Raji (cell line): ENCODE results near the gene TMEM135.

Experiments used
- POLR2A ChIP-seq: IDR thresholded peaks from 2 replicates; pipeline ENCODE4 v1.6.1; 2011; ENCODE audit warnings: low read depth, low read length, control low read depth; ENCODE audit not compliant: insufficient read depth

TMEM135 gene

GRCh38 chr11:87110443-87111131, 72.9 kb downstream of the TMEM135 start:
- no peak for TF ChIP-seq POLR2A

DNA sequence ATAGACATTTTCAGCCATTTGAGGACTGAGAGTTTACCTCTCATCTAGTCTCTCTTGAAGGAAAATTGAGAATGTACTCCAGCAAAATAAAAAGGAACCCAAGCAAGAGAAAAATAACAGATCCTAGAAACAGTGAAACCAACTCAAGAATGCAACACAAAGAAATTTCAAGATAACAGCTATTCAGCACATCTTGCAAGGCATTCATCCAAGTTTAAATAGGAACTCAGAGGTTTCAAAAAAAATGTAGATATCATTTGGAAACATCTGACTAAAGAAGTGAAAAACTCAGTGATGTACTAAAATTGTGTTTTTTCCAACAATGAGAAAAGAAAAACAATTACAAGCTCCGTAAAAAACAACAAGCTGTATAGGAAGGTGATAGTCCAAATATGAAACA, 76.4 kb downstream of the TMEM135 start:
- no peak for TF ChIP-seq POLR2A

DNA sequence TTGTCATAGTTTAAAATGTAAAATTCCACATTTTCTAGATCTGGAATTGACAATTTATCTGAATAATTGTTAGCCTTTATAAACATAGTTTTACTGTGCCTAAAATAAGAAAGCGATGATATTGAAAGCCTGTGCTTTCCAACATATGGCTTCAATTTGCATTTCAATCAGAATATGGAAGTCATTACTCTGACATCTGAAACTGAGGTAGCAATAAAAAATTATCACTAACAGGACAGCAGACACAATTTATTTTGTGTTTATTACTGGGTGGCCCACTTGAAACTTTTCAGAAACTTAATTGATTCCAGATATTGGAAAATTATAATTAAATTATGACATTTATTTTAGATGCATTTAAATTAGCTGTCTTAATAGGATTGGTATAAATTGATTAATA, 78.5 kb downstream of the TMEM135 start:
- no peak for TF ChIP-seq POLR2A

GRCh38 chr11:87120937-87121336, 83.2 kb downstream of the TMEM135 start:
- TF ChIP-seq POLR2A = no peak

GRCh38 chr11:87122852-87123251, 85.1 kb downstream of the TMEM135 start:
- no peak for TF ChIP-seq POLR2A

DNA sequence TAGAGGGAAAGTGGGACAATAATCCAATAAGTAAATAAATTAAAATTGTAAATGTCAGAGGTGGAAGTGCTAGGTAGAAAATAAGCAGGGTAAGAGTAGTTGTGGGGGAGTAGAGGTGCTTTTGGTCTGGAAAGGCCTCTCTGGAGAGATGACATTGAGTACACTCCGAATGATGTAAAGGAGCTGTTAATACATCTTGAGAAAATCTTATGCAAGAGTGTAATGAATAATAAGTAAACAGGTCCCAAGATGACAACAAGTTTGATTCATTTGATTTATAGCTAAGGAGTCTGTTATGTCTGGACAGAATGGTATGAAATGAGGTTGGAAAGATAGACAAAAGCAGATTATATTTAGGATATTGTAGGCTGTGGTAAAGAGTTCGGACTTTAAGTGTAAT, 87.5 kb downstream of the TMEM135 start:
- TF ChIP-seq POLR2A = no peak

DNA sequence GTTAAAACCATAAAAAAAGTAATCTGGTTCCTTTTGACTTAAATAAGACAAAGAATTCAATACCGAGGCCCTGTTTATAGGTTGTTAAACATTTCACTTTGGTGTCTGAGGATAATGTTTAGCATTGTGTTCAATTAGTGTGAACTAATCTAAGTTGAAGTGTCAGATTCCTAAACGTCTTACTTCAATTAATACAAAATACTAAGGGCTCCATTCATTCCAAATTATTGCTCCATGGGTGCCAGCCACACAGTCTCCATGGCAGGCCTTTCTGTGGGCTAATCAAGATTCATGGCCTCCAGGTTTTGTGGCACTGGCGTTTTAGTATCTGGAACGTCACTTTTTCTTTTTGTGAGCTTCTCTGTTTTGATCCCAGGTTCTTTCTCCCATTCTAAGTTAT, 89.4 kb downstream of the TMEM135 start:
- no peak for TF ChIP-seq POLR2A

- TF ChIP-seq POLR2A = no peak
These were observed 90.6 kb downstream of the TMEM135 start for GRCh38 chr11:87128372-87128771.

DNA sequence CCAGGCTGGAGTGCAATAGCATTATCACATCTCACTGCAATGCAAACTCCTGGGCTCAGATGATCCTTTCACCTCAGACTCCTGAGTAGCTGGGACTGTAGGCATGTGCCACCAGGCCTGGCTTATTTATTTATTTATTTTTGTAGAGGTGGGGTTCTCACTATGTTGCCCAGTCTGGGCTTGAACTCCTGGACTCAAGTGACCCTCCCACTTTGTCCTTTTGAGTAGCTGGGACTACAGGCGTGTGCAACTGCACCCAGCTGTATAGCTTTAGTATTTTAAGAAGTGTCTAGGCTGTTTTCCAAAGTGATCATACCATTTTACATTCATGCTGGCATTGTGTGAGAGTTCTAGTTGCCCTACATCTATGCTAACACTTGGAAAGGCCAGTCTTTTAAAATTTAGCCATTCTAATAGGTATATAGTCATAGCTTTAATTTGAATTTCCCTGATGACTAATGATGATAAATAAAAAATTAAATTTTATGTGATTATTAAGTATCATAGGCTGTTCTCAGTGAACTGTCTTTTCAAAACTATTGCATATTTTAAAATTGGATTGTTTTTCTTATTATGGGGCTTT, 96.9 kb downstream of the TMEM135 start:
- no peak for TF ChIP-seq POLR2A

- TF ChIP-seq POLR2A = no peak
These were observed 98.5 kb downstream of the TMEM135 start for GRCh38 chr11:87136236-87136635.

DNA sequence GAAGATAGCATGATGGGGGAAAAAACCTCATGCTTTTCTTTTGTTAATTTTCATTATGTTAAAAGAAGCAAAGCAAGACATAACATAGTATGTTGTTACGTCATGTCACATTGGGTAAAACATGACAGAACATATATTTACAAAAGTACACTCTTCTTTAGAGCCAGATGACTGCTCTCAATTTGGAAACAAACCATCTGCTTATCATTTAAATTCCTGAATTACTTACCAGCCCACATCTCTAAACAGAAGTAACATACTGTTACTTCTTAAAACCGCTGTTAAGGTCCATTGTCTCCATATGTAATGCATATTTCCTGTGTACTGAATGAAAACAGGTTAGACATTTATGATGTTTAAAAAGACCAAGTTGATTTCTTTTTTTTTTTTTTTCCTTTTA, 100.0 kb downstream of the TMEM135 start:
- TF ChIP-seq POLR2A = no peak

GRCh38 chr11:87139475-87139874, 101.7 kb downstream of the TMEM135 start:
- TF ChIP-seq POLR2A = no peak

DNA sequence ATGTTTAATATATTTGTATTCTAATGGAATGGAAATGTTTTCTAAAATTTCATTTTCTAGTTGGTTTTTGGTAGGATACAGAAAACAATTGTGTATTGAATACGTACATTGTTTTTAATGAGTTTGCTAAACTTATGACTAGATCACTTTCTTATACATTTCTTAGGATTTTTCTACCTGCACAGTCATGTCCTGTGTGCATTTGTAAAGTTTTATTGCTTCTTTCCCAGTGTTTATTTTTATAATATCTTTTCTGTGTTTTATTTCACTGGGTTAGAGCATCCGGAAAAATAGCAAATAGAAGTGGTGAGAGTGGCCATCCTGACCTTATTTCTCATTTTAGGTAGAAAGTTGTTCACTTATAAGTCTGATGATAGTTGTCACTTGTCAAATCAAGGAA, 103.6 kb downstream of the TMEM135 start:
- TF ChIP-seq POLR2A = no peak

GRCh38 chr11:87141980-87142514, 104.3 kb downstream of the TMEM135 start:
- TF ChIP-seq POLR2A = no peak

GRCh38 chr11:87142594-87142993, 104.9 kb downstream of the TMEM135 start:
- no peak for TF ChIP-seq POLR2A

DNA sequence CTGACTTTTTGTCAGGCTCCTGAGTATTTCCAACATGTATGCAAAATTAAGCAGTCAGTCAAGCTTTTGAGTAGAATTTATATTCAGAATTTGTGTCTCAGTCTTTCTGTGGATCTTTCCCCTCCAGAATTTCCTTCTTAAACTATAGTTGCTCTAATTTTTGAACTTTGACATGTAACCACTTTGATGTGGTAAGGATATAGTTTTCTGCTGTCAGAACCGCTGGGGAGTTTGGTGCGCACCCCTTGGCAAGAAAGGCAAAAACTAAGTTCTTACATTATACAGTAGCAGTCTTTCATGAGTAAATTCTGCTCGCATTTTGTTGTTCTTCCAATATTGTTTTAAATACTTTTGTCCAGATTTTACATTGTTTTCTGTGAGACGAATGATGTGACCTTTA, 105.9 kb downstream of the TMEM135 start:
- TF ChIP-seq POLR2A = no peak

DNA sequence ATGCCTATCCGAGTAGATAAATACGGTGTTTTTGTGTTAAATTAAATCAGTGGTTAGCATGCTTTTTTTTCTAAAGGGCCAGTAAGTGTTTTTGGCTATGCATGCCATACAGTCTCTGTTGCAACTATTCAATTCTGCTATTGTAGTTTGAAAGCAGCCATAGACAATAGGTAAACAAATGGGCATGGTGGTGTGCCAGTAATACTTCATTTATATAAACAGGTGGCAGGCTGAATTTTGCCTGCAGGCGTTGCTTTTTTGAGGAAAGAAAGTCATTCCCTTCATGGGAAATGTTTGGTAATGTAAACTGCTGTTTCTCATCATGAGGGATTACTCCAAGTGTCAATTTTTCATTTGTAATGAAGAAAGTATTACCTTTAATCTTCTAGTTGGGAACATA, 106.5 kb downstream of the TMEM135 start:
- TF ChIP-seq POLR2A = no peak
